Fibroblast of villous mesenchyme (primary cell): ENCODE results near the gene POP5. TPM values are rescaled to one million over a fixed set of nuclear protein-coding genes. Genes with fewer than 3 reads are reported as not detected.

Source experiments
- DNase-seq: peaks from one replicate; pipeline ENCODE4 v3.0.0-alpha.2; 2010; ENCODE audit warnings: low read depth
- H3K4me3 ChIP-seq: 2 replicates; pipeline ENCODE4 v1.5.1; 2011; ENCODE audit warnings: low read depth, mild to moderate bottlenecking, low read length
- total RNA-seq: library from RNA; depleted of rRNA; stranded (reverse); fragments of >200 nt; gene quantifications from 2 replicates; pipeline ENCODE4 v1.2.3, GENCODE V29; 2012
- TF ChIP-seq, protein P1 (sequence below): IDR thresholded peaks from 2 replicates; pipeline ENCODE4 v1.5.1; 2012; ENCODE audit warnings: low read depth, mild to moderate bottlenecking, low read length; ENCODE audit not compliant: insufficient read depth

The POP5 gene
- total RNA-seq, 1 donor: 40.6 TPM

DNA sequence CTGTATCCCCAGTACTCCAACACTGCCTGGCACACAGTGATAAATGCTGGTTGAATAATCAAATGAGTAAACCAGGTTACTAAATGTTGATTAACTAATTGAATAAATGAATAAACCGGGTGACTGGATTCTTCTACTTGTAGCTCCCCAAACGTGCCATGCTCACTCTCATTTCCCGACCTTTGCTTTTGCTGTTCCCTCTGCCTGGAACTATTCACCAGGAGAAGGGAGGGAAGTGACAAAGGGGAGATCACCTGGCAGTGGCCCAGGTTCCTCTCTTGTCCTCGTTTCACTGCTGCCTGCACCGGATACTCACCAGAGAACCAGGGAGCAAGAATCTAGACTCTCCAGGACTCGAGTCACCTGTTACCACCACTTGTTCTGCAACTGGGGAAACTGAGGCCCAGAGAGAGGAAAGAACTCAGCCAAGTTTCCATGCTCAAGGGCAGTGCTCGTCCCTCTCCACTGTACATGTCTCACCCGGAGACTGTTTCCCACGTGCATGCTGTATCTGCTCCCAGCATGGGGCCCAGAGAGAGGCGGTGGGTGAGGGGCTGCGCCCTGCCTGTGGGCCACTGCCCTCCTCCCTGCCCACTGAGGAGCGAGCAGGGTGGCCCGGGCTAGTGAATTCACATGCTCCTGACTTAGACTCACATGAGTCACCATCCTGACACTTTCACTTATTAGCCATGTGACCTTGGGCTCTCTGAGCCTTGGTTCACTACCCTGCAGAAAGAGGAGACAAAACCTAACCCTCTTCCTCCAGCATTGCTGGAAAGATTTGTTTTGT, 17.7 kb upstream of the POP5 start:
- peak; percentile 36 for DNase-seq
- TF ChIP-seq, protein P1, sequence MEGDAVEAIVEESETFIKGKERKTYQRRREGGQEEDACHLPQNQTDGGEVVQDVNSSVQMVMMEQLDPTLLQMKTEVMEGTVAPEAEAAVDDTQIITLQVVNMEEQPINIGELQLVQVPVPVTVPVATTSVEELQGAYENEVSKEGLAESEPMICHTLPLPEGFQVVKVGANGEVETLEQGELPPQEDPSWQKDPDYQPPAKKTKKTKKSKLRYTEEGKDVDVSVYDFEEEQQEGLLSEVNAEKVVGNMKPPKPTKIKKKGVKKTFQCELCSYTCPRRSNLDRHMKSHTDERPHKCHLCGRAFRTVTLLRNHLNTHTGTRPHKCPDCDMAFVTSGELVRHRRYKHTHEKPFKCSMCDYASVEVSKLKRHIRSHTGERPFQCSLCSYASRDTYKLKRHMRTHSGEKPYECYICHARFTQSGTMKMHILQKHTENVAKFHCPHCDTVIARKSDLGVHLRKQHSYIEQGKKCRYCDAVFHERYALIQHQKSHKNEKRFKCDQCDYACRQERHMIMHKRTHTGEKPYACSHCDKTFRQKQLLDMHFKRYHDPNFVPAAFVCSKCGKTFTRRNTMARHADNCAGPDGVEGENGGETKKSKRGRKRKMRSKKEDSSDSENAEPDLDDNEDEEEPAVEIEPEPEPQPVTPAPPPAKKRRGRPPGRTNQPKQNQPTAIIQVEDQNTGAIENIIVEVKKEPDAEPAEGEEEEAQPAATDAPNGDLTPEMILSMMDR: no peak
- H3K4me3 ChIP-seq: no peak overlapping the region

DNA sequence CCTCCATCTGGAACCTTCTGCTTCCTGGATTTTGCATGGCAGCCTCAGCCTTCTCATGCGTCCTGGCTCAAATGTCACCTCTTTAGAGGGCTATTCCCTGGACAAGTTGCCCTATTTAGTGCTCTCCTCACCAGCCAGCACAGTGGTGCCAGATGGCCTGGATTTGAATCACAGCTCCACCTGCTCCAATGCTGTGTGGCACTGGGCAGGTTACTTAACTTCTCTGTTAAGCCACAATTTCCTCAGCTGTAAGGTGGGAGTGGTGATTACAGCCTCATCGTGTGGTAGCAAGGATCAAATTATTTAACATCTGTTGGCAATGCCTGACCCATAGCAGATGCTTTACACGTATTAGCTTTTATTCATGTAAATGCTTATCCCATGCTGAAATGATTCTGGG, 16.7 kb upstream of the POP5 start:
- DNase-seq: no peak
- TF ChIP-seq, protein P1: no peak
- no peak overlapping the region for H3K4me3 ChIP-seq

DNA sequence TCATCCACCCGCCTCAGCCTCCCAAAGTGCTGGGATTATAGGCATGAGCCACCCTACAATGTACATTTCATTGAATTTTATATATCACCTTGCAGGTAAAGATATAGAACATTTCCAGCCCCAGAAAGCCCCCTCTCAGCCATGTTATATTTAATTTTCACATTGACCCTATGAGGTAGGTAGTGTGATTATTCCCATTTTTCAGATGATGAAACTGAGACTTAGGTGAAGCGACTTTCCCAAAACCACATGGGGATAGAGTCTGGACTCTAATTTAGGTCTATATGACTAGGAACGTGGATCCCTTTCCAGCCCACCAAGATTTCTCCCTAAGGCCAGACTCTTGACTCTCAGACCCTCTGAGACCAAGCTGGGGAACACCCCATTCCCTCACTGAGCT, 15.7 kb upstream of the POP5 start:
- TF ChIP-seq, protein P1: no peak
- no peak overlapping the region for H3K4me3 ChIP-seq
- DNase-seq: no peak

DNA sequence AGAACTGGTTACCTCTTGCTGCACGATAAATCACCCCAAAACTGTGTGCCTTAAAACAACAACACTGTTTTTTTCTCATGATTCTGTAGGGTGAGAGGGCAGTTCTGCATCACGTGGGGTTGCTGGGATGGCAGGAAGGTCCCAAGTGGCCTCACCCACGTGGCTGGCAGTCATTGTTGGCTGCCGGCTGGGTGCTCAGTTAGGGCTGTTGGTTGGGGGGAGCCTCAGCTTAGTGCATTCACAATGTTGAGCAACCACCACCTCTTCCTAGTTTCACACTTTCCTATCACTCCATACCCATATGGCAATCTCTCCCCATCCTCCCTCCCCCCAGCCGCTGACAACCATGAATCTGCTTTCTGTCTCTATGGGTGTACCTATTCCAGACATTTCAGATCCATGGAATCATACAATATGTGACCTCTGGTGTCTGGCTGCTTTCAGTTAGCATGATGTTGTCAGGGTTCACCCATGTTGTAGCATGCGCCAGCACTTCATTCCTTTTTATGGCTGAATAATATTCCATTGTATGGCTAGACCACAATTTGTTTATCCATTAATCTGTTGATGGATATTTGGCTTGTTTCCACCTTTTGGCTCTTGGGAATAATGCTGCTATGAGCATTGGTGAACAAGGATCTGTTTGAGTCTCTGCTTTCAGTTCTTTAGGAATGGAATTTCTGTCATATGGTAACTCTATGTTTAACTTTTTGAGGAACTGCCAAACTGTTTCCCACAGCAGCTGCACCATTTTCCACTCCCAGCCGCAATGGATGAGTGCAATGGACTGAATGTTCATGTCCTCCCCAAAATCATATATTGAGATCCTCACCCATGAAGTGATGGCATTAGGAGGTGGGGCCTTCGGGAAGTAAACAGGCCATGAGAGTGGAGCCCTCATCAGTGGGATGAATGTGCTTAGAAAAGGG, 11.2 kb upstream of the POP5 start:
- DNase-seq: no peak
- TF ChIP-seq, protein P1: no peak

DNA sequence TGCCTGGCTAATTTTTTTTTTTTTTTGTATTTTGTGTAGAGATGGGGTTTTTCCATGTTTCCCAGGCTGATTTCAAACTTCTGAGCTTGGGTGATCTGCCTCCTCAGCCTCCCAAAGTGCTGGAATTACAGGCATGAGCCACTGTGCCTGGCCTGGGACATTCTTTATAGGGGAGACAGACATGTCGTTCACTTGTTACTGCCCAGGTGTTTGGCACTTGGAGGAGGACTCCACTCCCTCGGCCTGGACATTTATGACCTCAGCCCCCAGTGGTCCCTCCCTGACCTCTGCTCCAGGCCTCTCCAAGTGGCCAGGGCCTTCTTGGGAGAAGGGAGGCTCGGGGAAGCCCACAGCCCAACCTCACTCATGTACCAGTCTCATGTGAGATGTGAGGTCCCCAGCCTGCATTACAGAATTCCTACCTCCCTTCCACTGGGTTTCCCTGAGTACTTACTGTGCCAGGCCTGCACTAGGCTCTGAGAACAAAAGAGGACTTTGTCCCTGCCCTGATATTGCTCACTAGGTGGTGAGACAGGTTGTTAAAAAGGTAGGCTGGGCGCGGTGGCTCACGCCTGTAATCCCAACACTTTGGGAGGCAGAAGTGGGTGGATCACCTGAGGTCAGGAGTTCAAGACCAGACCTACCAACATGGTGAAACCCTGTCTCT, 9.7 kb upstream of the POP5 start:
- TF ChIP-seq, protein P1: no peak
- H3K4me3 ChIP-seq: no peak overlapping the region
- DNase-seq: no peak

More for the DNA sequence above, 11.2 kb upstream of the POP5 start:
- no peak overlapping the region for H3K4me3 ChIP-seq

DNA sequence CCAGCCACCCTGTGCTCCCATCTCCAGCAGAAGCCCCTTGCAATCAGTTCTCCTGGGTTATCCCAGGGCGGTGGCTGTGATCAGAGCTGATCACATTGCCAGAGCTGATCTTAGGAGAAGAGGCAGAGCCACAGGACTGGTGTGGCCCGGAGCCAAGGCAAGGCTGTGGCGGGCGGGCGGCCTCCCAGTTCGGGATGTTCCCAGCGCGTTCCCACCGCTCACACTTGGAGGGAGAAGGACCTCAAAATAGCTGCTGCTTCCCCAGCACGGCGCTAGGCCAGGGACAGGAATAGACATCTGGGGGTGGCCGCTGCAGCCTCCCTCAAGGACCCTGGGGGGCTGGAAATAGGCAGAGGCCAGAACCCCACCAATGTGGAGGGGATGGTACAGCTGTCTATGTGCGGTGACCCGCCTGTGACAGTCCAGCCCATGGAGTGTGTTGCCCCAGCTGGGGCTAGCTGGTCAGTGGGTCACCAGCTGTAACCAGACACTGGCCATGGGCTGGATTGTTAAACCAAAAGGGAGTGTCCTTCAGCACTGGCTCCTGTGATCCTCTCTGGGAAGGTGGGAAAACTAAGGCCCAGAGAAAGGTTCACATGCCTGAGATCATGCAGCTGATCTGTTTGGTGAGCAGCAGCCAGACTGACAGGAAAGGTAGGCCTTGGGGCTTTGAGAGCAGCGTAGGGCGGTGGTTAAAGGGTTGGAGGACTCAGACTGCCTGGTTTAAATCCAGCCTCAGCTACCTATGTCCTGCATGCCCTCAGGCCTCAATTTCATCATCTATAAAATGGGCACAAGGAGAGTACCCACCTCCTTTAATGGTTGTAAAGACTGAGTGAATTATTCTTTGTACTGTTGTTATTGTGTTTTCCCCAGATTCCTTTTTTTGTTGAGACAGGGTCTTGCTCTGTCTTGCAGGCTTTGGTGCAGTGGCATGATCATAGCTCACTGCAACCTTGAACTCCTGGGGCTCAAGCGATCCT, 8.0 kb upstream of the POP5 start:
- DNase-seq: no peak
- TF ChIP-seq, protein P1: no peak
- H3K4me3 ChIP-seq: no peak overlapping the region
